GM12878 (cell line): ENCODE data around the gene DDX49.

ENCODE experiments used
- CTCF ChIP-seq, 3 experiments: IDR thresholded peaks in 2 of 3; conservative IDR thresholded peaks in 1 of 3; 2 replicates each; pipeline ENCODE4 v1.5.1; 2011; ENCODE audit warnings: low read depth in 3 of 3, low read length in 3 of 3, mild to moderate bottlenecking in 3 of 3, control low read depth in 2 of 3, moderate library complexity in 2 of 3, inconsistent platforms in 1 of 3, mixed read lengths in 1 of 3; ENCODE audit not compliant: control insufficient read depth in 2 of 3, insufficient read depth in 1 of 3; ENCODE audit errors: extremely low read depth in 1 of 3
- ESRRA ChIP-seq: IDR thresholded peaks from 2 replicates; pipeline ENCODE4 v1.6.1; 2012; ENCODE audit warnings: mild to moderate bottlenecking, low read length, improper control_type of control experiment
- GABPA ChIP-seq: IDR thresholded peaks from 2 replicates; pipeline ENCODE4 v1.6.1; 2014; ENCODE audit warnings: antibody characterized with exemption, low read depth, mild to moderate bottlenecking, inconsistent platforms
- POLR2AphosphoS5 ChIP-seq: IDR thresholded peaks from 2 replicates; pipeline ENCODE4 v1.6.1; 2011; ENCODE audit warnings: mild to moderate bottlenecking, low read length, inconsistent platforms
- RAD21 ChIP-seq: IDR thresholded peaks from 2 replicates; pipeline ENCODE4 v1.6.1; 2011; ENCODE audit warnings: mild to moderate bottlenecking, low read depth, low read length, moderate library complexity; ENCODE audit not compliant: insufficient read depth
- SUZ12 ChIP-seq: fragments of 200-600 bp; sonication (generic); IDR thresholded peaks from one replicate; pipeline ENCODE4 v1.6.1; 2018; ENCODE audit warnings: antibody characterized with exemption, mild to moderate bottlenecking; ENCODE audit not compliant: unreplicated experiment
- YY1 ChIP-seq: IDR thresholded peaks from 2 replicates; pipeline ENCODE4 v1.6.1; 2011; ENCODE audit warnings: low read depth, mild to moderate bottlenecking, low read length
- ZNF274 ChIP-seq: IDR thresholded peaks from one replicate; pipeline ENCODE4 v1.8.0; 2011; ENCODE audit not compliant: insufficient read length, insufficient read depth

GRCh38 chr19:18912933-18913332 lies 6.6 kb upstream of the DDX49 start:
- TF ChIP-seq CTCF (IDR thresholded peaks at IDR 0.05 in 2 of 3, conservative IDR thresholded peaks at IDR 0.05 in 1 of 3; ENCODE audit: control insufficient read depth in 2 of 3, extremely low read depth in 1 of 3, insufficient read depth in 1 of 3, low read depth in 3 of 3, low read length in 3 of 3): no peak
- no peak for TF ChIP-seq RAD21
- no peak for TF ChIP-seq SUZ12
- no peak for TF ChIP-seq ZNF274
- no peak for TF ChIP-seq POLR2AphosphoS5
- TF ChIP-seq GABPA: no peak
- no peak for TF ChIP-seq YY1
- TF ChIP-seq ESRRA: no peak
